ENCODE data around the gene PAM16. TPM values are rescaled to one million over a fixed set of nuclear protein-coding genes. Genes with fewer than 3 reads are reported as not detected.

PAM16 gene
- total and polyA plus RNA-seq, 2 of the 8 experiments (the other 6 are each of a cell fraction or from before 2014, with no cell fraction given) = 78.3 to 198 TPM

- no peak overlapping the region for H4K5ac ChIP-seq (ENCODE audit: insufficient read length, low read depth, low read length)
- no peak overlapping the region for H2BK20ac ChIP-seq (ENCODE audit: low read length)
- H4K91ac ChIP-seq (replicated peaks; ENCODE audit: insufficient read length, low read length) = no peak overlapping the region
- no peak overlapping the region for H2BK120ac ChIP-seq (replicated peaks; ENCODE audit: low read depth, low read length)
- peaks cover 0 to 2% (median under 1%) of the 10 kb centered on the region in 4 experiments; a peak in 3 of 8 replicates for H3K36me3 ChIP-seq (ENCODE audit: control insufficient read depth in 2 of 4, insufficient read depth in 4 of 4, low read length in 3 of 4)
- no peaks in the 10 kb centered on the region for H3K9me3 ChIP-seq (ENCODE audit: insufficient read depth in 2 of 2, low read depth in 1 of 2, low read length in 1 of 2)
- no peaks in the 10 kb centered on the region; the same call in 1 of the 2 replicates for H3K23me2 ChIP-seq (ENCODE audit: low read depth, low read length)
- H3K56ac ChIP-seq (replicated peaks; ENCODE audit: insufficient read length, low read depth, low read length) = no peak overlapping the region
- no peak overlapping the region for H2BK12ac ChIP-seq (ENCODE audit: low read depth, low read length)
- ChIA-PET CTCF (ENCODE audit: partially characterized antibody) (interaction anchor here (0.6 to 12.6 kb wide), 7 partner anchors 13 to 149 kb away, joined by 3 to 159 read pairs (median 4); no protein-coding TSS in a partner anchor), POLR2A (ENCODE audit: partially characterized antibody) (interaction anchor here (0.7 to 9.8 kb wide), 5 partner anchors 17 to 63 kb away, joined by 3 to 154 read pairs (median 3); no protein-coding TSS in a partner anchor)
- H2BK15ac ChIP-seq (ENCODE audit: low read length) = no peak overlapping the region
- no peak overlapping the region for H3K4me3 ChIP-seq (ENCODE audit: extremely low read depth in 1 of 4, insufficient read depth in 2 of 4, low read depth in 3 of 4, low read length in 4 of 4)
- no peak for DNase-seq (ENCODE audit: low read depth in 1 of 2, low spot score in 2 of 2)
- peaks cover 0 to 4% (median 0%) of the 10 kb centered on the region in 4 experiments; a peak in 1 of 7 replicates for H3K4me1 ChIP-seq (replicated peaks in 1 of 4; ENCODE audit: control insufficient read depth in 3 of 4, insufficient read depth in 4 of 4, low read length in 3 of 4)
- peaks cover 0 to 4% of the 10 kb centered on the region in 2 experiments for H4K20me1 ChIP-seq (replicated peaks in 1 of 2; ENCODE audit: control insufficient read depth in 1 of 2, insufficient read depth in 2 of 2, low read length in 2 of 2)
- no peak overlapping the region for H3K4me2 ChIP-seq (ENCODE audit: insufficient read depth in 1 of 2, low read depth in 2 of 2, low read length in 2 of 2)
- no peak overlapping the region for H2BK5ac ChIP-seq (ENCODE audit: low read depth, low read length)
- H3K27ac ChIP-seq (ENCODE audit: low read depth, low read length) = no peak overlapping the region
- no peak overlapping the region for H3K4ac ChIP-seq (replicated peaks; ENCODE audit: insufficient read length, low read depth, low read length)
- peaks cover under 1% of the 10 kb centered on the region; the same call in 1 of the 2 replicates for H3K79me1 ChIP-seq (ENCODE audit: low read depth, low read length)
- no peak overlapping the region for H4K8ac ChIP-seq (ENCODE audit: extremely low read depth, insufficient read depth, low read length)
- no peak overlapping the region for H2AFZ ChIP-seq (ENCODE audit: low read length)
- no peak overlapping the region for H3K9ac ChIP-seq (replicated peaks in 1 of 4; ENCODE audit: extremely low read depth in 1 of 4, low read depth in 3 of 4, low read length in 3 of 4)
- H3K79me2 ChIP-seq (ENCODE audit: control insufficient read depth in 1 of 2, insufficient read depth in 2 of 2, low read length in 2 of 2) = peaks cover 8 to 29% of the 10 kb centered on the region in 2 experiments
- H3K18ac ChIP-seq (ENCODE audit: extremely low read depth, low read length) = no peak overlapping the region; the same call in 1 of the 2 replicates
- H2AK5ac ChIP-seq (ENCODE audit: low read depth, low read length) = no peak overlapping the region; the same call in 1 of the 2 replicates
- 84% methylated on average over 5 of the region's 5 CpGs; no CpG with 5 or more reads in 1 of the 2 experiments for WGBS, 2 experiments (ENCODE audit: extremely low coverage in 1 of 2, insufficient coverage in 1 of 2, insufficient read length in 1 of 2, insufficient replicate concordance in 2 of 2, low coverage in 1 of 2, low lambda C conversion rate in 2 of 2, missing lambda C conversion rate in 1 of 2)
- no peak overlapping the region for H3K23ac ChIP-seq (ENCODE audit: insufficient read length)
- no peak overlapping the region for H3K14ac ChIP-seq (ENCODE audit: insufficient read length)
- no peak for FAIRE-seq
- H3K27me3 ChIP-seq (replicated peaks in 1 of 4; ENCODE audit: control insufficient read depth in 3 of 4, extremely low read depth in 1 of 4, insufficient read depth in 3 of 4, low read length in 3 of 4) = peaks cover 0 to 2% (median 0%) of the 10 kb centered on the region in 4 experiments; a peak in 1 of 7 replicates
- no peak for TF ChIP-seq SAP30 (IDR thresholded peaks at IDR 0.05; ENCODE audit: insufficient read depth, insufficient replicate concordance, low read length)
- no peak for TF ChIP-seq ATF3 (IDR thresholded peaks at IDR 0.05; ENCODE audit: insufficient read depth, low read depth, low read length)
- no peak for TF ChIP-seq CHD2 (IDR thresholded peaks at IDR 0.05; ENCODE audit: low read length)
- TF ChIP-seq SIRT6 (IDR thresholded peaks at IDR 0.05; ENCODE audit: low read length) = no peak
- no peak for TF ChIP-seq CHD1 (IDR thresholded peaks at IDR 0.05; ENCODE audit: low read depth, low read length)
- TF ChIP-seq SRF (IDR thresholded peaks at IDR 0.05; ENCODE audit: low read depth, low read length) = no peak
- TF ChIP-seq POU5F1 (IDR thresholded peaks at IDR 0.05; ENCODE audit: low read depth, low read length) = no peak
- TF ChIP-seq HDAC2 (IDR thresholded peaks at IDR 0.05; ENCODE audit: borderline replicate concordance in 1 of 2, low read depth in 2 of 2, low read length in 2 of 2) = no peak
- TF ChIP-seq KDM4A (IDR thresholded peaks at IDR 0.05; ENCODE audit: low read depth, low read length, severe bottlenecking) = no peak
These were observed 1.7 kb upstream of the PAM16 start for GRCh38 chr16:4352843-4353242.
